Prostate gland (tissue), 2 donors: ENCODE data around the gene TIMP2.

Source experiments
- POLR2A ChIP-seq: fragments of 450-650 bp; IDR thresholded peaks from one replicate; pipeline ENCODE4 v1.6.1; 2016; ENCODE audit warnings: antibody characterized with exemption, mild to moderate bottlenecking
- POLR2AphosphoS5 ChIP-seq: sonication (generic); formaldehyde crosslinking; IDR thresholded peaks from one replicate; pipeline ENCODE4 v1.6.1; 2017; ENCODE audit warnings: antibody characterized with exemption
- TF ChIP-seq, protein P1 (sequence below), 4 experiments: fragments of 200-600 bp in 2 of 4; fragments of 450-650 bp in 2 of 4; sonication (generic) in 2 of 4; IDR thresholded peaks; 1 replicate in 3 of 4; 2 replicates in 1 of 4; pipeline ENCODE4 v1.5.1; 2016 to 2019; ENCODE audit warnings: antibody characterized with exemption in 4 of 4, mild to moderate bottlenecking in 2 of 4, moderate library complexity in 2 of 4

DNA sequence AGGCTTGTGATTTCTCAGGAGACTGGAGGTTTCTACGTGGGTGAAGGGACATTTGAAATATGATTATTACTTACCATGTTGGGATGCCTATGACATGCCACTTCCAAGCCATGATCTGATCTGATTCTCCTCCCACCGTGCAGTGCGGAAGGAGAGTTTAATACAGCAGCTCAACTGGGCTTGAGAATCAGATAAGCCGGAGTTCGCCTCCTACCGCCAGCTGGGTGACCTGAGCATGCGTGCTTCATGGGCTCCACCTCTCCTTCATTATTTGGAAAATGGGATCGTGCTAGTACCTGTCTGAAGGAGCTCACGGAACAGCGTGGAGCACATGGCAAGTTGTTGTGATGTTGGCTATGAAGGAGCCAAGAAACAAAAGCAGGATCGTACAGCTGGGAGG lies 12.4 kb upstream of the TIMP2 start:
- TF ChIP-seq, protein P1, sequence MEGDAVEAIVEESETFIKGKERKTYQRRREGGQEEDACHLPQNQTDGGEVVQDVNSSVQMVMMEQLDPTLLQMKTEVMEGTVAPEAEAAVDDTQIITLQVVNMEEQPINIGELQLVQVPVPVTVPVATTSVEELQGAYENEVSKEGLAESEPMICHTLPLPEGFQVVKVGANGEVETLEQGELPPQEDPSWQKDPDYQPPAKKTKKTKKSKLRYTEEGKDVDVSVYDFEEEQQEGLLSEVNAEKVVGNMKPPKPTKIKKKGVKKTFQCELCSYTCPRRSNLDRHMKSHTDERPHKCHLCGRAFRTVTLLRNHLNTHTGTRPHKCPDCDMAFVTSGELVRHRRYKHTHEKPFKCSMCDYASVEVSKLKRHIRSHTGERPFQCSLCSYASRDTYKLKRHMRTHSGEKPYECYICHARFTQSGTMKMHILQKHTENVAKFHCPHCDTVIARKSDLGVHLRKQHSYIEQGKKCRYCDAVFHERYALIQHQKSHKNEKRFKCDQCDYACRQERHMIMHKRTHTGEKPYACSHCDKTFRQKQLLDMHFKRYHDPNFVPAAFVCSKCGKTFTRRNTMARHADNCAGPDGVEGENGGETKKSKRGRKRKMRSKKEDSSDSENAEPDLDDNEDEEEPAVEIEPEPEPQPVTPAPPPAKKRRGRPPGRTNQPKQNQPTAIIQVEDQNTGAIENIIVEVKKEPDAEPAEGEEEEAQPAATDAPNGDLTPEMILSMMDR (IDR thresholded peaks at IDR 0.05): no peak
- no peak for TF ChIP-seq POLR2A
- TF ChIP-seq POLR2AphosphoS5: no peak
